ENCODE measurements around the gene RAD51B.
A peak's percentile ranks its signal among the peaks of the same experiment; 100 is the strongest.

Gene RAD51B

DNA sequence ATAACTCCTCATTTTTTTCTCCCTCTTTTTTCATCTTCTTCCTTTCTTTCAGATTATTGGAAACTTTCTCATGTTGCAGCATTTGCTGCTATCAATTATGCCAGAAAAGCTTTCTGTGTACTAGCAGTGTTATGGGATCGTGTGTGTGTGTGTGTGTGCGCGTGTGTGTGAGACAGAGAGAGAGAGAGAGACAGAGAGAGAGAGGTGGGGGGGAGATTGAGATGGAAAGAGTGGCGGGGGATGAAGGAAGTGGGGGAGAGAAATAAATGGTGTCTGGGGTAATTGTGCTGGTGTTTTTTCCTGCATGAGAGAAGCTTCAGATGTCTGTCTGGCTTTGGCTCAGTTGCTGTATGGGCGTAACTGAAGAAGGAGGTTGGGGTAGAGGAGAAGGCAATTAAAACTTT is 268.9 kb downstream of the RAD51B start (continued):
- TF ChIP-seq ZIC2 (tag by site-specific recombination; IDR thresholded peaks at IDR 0.05): no peak
- no peak for TF ChIP-seq SETDB1 (IDR thresholded peaks at IDR 0.05; ENCODE audit: insufficient read length, low read length)
- no peak for TF ChIP-seq ZNF169 (tag by site-specific recombination; IDR thresholded peaks at IDR 0.05)
- TF ChIP-seq, protein P1, sequence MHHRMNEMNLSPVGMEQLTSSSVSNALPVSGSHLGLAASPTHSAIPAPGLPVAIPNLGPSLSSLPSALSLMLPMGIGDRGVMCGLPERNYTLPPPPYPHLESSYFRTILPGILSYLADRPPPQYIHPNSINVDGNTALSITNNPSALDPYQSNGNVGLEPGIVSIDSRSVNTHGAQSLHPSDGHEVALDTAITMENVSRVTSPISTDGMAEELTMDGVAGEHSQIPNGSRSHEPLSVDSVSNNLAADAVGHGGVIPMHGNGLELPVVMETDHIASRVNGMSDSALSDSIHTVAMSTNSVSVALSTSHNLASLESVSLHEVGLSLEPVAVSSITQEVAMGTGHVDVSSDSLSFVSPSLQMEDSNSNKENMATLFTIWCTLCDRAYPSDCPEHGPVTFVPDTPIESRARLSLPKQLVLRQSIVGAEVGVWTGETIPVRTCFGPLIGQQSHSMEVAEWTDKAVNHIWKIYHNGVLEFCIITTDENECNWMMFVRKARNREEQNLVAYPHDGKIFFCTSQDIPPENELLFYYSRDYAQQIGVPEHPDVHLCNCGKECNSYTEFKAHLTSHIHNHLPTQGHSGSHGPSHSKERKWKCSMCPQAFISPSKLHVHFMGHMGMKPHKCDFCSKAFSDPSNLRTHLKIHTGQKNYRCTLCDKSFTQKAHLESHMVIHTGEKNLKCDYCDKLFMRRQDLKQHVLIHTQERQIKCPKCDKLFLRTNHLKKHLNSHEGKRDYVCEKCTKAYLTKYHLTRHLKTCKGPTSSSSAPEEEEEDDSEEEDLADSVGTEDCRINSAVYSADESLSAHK (tag by site-specific recombination; IDR thresholded peaks at IDR 0.05): peak; percentile 75
- no peak for TF ChIP-seq ZNF658 (tag by site-specific recombination; IDR thresholded peaks at IDR 0.05)
- no peak for TF ChIP-seq TCF7L2 (IDR thresholded peaks at IDR 0.05; ENCODE audit: borderline replicate concordance, low read depth, low read length)
- TF ChIP-seq ZNF670 (tag by site-specific recombination; IDR thresholded peaks at IDR 0.05; ENCODE audit: low read depth): no peak
- no peak for TF ChIP-seq ZNF664 (tag by site-specific recombination; IDR thresholded peaks at IDR 0.05)
- TF ChIP-seq, protein P2, sequence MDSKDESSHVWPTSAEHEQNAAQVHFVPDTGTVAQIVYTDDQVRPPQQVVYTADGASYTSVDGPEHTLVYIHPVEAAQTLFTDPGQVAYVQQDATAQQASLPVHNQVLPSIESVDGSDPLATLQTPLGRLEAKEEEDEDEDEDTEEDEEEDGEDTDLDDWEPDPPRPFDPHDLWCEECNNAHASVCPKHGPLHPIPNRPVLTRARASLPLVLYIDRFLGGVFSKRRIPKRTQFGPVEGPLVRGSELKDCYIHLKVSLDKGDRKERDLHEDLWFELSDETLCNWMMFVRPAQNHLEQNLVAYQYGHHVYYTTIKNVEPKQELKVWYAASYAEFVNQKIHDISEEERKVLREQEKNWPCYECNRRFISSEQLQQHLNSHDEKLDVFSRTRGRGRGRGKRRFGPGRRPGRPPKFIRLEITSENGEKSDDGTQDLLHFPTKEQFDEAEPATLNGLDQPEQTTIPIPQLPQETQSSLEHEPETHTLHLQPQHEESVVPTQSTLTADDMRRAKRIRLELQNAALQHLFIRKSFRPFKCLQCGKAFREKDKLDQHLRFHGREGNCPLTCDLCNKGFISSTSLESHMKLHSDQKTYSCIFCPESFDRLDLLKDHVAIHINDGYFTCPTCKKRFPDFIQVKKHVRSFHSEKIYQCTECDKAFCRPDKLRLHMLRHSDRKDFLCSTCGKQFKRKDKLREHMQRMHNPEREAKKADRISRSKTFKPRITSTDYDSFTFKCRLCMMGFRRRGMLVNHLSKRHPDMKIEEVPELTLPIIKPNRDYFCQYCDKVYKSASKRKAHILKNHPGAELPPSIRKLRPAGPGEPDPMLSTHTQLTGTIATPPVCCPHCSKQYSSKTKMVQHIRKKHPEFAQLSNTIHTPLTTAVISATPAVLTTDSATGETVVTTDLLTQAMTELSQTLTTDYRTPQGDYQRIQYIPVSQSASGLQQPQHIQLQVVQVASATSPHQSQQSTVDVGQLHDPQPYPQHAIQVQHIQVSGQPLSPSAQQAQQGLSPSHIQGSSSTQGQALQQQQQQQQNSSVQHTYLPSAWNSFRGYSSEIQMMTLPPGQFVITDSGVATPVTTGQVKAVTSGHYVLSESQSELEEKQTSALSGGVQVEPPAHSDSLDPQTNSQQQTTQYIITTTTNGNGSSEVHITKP (tag by site-specific recombination; IDR thresholded peaks at IDR 0.05): no peak
- TF ChIP-seq ZNF596 (tag by site-specific recombination; IDR thresholded peaks at IDR 0.05): peak; percentile 79
- TF ChIP-seq ZNF792 (tag by site-specific recombination; IDR thresholded peaks at IDR 0.05): no peak
- TF ChIP-seq MEIS1 (CRISPR knock-in tag; IDR thresholded peaks at IDR 0.05; ENCODE audit: borderline replicate concordance): no peak
- TF ChIP-seq, protein P3, sequence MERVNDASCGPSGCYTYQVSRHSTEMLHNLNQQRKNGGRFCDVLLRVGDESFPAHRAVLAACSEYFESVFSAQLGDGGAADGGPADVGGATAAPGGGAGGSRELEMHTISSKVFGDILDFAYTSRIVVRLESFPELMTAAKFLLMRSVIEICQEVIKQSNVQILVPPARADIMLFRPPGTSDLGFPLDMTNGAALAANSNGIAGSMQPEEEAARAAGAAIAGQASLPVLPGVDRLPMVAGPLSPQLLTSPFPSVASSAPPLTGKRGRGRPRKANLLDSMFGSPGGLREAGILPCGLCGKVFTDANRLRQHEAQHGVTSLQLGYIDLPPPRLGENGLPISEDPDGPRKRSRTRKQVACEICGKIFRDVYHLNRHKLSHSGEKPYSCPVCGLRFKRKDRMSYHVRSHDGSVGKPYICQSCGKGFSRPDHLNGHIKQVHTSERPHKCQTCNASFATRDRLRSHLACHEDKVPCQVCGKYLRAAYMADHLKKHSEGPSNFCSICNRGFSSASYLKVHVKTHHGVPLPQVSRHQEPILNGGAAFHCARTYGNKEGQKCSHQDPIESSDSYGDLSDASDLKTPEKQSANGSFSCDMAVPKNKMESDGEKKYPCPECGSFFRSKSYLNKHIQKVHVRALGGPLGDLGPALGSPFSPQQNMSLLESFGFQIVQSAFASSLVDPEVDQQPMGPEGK (tag by site-specific recombination; IDR thresholded peaks at IDR 0.05): peak; percentile 74
- TF ChIP-seq, protein P4, sequence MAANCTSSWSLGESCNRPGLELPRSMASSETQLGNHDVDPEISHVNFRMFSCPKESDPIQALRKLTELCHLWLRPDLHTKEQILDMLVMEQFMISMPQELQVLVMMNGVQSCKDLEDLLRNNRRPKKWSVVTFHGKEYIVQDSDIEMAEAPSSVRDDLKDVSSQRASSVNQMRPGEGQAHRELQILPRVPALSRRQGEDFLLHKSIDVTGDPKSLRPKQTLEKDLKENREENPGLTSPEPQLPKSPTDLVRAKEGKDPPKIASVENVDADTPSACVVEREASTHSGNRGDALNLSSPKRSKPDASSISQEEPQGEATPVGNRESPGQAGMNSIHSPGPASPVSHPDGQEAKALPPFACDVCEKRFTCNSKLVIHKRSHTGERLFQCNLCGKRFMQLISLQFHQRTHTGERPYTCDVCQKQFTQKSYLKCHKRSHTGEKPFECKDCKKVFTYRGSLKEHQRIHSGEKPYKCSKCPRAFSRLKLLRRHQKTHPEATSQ (tag by site-specific recombination; IDR thresholded peaks at IDR 0.05): no peak
- TF ChIP-seq GLI4 (tag by site-specific recombination; IDR thresholded peaks at IDR 0.05): no peak
- TF ChIP-seq ZNF155 (tag by site-specific recombination; IDR thresholded peaks at IDR 0.05): no peak
- no peak for TF ChIP-seq ZBTB7A (tag by site-specific recombination; IDR thresholded peaks at IDR 0.05; ENCODE audit: low read depth)
- TF ChIP-seq, protein P5, sequence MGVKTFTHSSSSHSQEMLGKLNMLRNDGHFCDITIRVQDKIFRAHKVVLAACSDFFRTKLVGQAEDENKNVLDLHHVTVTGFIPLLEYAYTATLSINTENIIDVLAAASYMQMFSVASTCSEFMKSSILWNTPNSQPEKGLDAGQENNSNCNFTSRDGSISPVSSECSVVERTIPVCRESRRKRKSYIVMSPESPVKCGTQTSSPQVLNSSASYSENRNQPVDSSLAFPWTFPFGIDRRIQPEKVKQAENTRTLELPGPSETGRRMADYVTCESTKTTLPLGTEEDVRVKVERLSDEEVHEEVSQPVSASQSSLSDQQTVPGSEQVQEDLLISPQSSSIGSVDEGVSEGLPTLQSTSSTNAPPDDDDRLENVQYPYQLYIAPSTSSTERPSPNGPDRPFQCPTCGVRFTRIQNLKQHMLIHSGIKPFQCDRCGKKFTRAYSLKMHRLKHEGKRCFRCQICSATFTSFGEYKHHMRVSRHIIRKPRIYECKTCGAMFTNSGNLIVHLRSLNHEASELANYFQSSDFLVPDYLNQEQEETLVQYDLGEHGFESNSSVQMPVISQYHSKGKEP (tag by site-specific recombination; IDR thresholded peaks at IDR 0.05): no peak
- TF ChIP-seq BCL11A (tag by site-specific recombination; IDR thresholded peaks at IDR 0.05; ENCODE audit: low read depth): no peak
- no peak for TF ChIP-seq ZNF341 (tag by site-specific recombination; IDR thresholded peaks at IDR 0.05; ENCODE audit: low read depth)
- TF ChIP-seq ZNF248 (tag by site-specific recombination; IDR thresholded peaks at IDR 0.05): no peak
- TF ChIP-seq ZNF776 (tag by site-specific recombination; IDR thresholded peaks at IDR 0.05; ENCODE audit: borderline replicate concordance): no peak
- TF ChIP-seq ZFP3 (tag by site-specific recombination; IDR thresholded peaks at IDR 0.05; ENCODE audit: low read depth): no peak
- no peak for TF ChIP-seq ZEB2 (tag by site-specific recombination; IDR thresholded peaks at IDR 0.05)
- no peak; the same call in 1 of the 2 replicates for TF ChIP-seq ZNF600 (tag by site-specific recombination; IDR thresholded peaks at IDR 0.05)
- no peak for TF ChIP-seq ZNF514 (tag by site-specific recombination; IDR thresholded peaks at IDR 0.05)
- TF ChIP-seq ZFP41 (tag by site-specific recombination; IDR thresholded peaks at IDR 0.05; ENCODE audit: borderline replicate concordance): no peak
- TF ChIP-seq, protein P6, sequence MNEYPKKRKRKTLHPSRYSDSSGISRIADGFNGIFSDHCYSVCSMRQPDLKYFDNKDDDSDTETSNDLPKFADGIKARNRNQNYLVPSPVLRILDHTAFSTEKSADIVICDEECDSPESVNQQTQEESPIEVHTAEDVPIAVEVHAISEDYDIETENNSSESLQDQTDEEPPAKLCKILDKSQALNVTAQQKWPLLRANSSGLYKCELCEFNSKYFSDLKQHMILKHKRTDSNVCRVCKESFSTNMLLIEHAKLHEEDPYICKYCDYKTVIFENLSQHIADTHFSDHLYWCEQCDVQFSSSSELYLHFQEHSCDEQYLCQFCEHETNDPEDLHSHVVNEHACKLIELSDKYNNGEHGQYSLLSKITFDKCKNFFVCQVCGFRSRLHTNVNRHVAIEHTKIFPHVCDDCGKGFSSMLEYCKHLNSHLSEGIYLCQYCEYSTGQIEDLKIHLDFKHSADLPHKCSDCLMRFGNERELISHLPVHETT (tag by site-specific recombination; IDR thresholded peaks at IDR 0.05): no peak
- TF ChIP-seq ZNF423 (tag by site-specific recombination; IDR thresholded peaks at IDR 0.05): no peak

Data from HEK293 (cell line).